CD4-positive, alpha-beta T cell (primary cell): ENCODE data around the gene DIMT1. TPM values are rescaled to one million over a fixed set of nuclear protein-coding genes. Genes with fewer than 3 reads are reported as not detected.

Source experiments
- ATAC-seq: fragments of 200-7000 bp; cut with Tn5 transposase; one replicate; pipeline ENCODE4 v1.10.0; 2022; ENCODE audit warnings: mild to moderate bottlenecking; ENCODE audit not compliant: poor library complexity
- CTCF ChIA-PET: fragments of 350-600 bp; sonication (Branson Sonifier 250); formaldehyde crosslinking; loops from one replicate; lab custom pipeline; 2021; ENCODE audit warnings: antibody characterized with exemption, inconsistent platforms; lab: Charles Lee
- POLR2A ChIA-PET: fragments of 350-600 bp; sonication (Branson Sonifier 250); formaldehyde crosslinking; loops from one replicate; lab custom pipeline; 2021; ENCODE audit warnings: antibody characterized with exemption, inconsistent platforms; lab: Charles Lee
- DNase-seq, 14 experiments: peaks; one replicate each; pipeline ENCODE4 v3.0.0-alpha.2; 2013 to 2020; ENCODE audit warnings: mixed read lengths in 2 of 14
- H3K27ac ChIP-seq, 2 donors: one replicate each; pipeline versions ENCODE4 v1.5.1 to v1.7.0; 2013; ENCODE audit warnings: low read length in 2 of 2, low read depth in 1 of 2, mild to moderate bottlenecking in 1 of 2
- H3K27me3 ChIP-seq, 2 experiments: 1 replicate in 1 of 2; 2 replicates in 1 of 2; pipeline versions ENCODE4 v1.6.1 to v1.7.0; 2013; ENCODE audit warnings: low read length in 2 of 2, control low read depth in 1 of 2, mild to moderate bottlenecking in 1 of 2, moderate library complexity in 1 of 2; ENCODE audit not compliant: insufficient read depth in 2 of 2, control insufficient read depth in 1 of 2
- H3K36me3 ChIP-seq: one replicate; pipeline ENCODE4 v1.6.1; 2013; ENCODE audit warnings: low read length, control low read depth; ENCODE audit not compliant: insufficient read depth
- H3K4me1 ChIP-seq: one replicate; pipeline ENCODE4 v1.6.1; 2013; ENCODE audit warnings: low read length, control low read depth; ENCODE audit not compliant: insufficient read depth
- H3K4me3 ChIP-seq: one replicate; pipeline ENCODE4 v1.5.1; 2013; ENCODE audit warnings: mild to moderate bottlenecking, low read length, moderate library complexity
- H3K9me3 ChIP-seq, 2 experiments: 1 replicate in 1 of 2; 2 replicates in 1 of 2; pipeline versions ENCODE4 v1.6.1 to v1.7.0; 2013; ENCODE audit warnings: low read length in 2 of 2, mild to moderate bottlenecking in 2 of 2, control low read depth in 1 of 2, moderate library complexity in 1 of 2; ENCODE audit not compliant: control insufficient read depth in 1 of 2, insufficient read depth in 1 of 2
- H3K27ac Mint-ChIP-seq: one replicate; pipeline ENCODE4 v1.8.0; 2020; ENCODE audit warnings: mixed read lengths
- H3K27me3 Mint-ChIP-seq: one replicate; pipeline ENCODE4 v1.8.0; 2021; ENCODE audit warnings: mixed read lengths
- H3K36me3 Mint-ChIP-seq: one replicate; pipeline ENCODE4 v1.8.0; 2021; ENCODE audit warnings: low read depth, mixed read lengths
- H3K4me1 Mint-ChIP-seq: one replicate; pipeline ENCODE4 v1.8.0; 2021; ENCODE audit warnings: low read depth, mixed read lengths
- H3K4me3 Mint-ChIP-seq: one replicate; pipeline ENCODE4 v1.8.0; 2020; ENCODE audit warnings: mild to moderate bottlenecking, mixed read lengths
- H3K9me3 Mint-ChIP-seq: one replicate; pipeline ENCODE4 v1.8.0; 2020; ENCODE audit warnings: mixed read lengths
- CTCF ChIP-seq: fragments of 200-600 bp; IDR thresholded peaks from one replicate; pipeline ENCODE4 v1.8.0; 2022; ENCODE audit warnings: antibody characterized with exemption, mild to moderate bottlenecking
- intact Hi-C, 2 experiments: fragments of 100-400 bp; cut with DNase I in 1 of 2; cut with micrococcal nuclease in 1 of 2; formaldehyde crosslinking; loops; one replicate each; pipeline versions ENCODE4 v1.15.1 to v1.9.0; 2023 to 2025; cut with DNase I, micrococcal nuclease
- total RNA-seq, 174 experiments: library from RNA in 2 of 174; stranded (reverse) in 2 of 174; gene quantifications; one replicate each; pipeline ENCODE4 v1.2.3 and lab custom pipeline; 2021 to 2026

Gene DIMT1
- total RNA-seq, 2 experiments from 2014 or later: 19.9 to 20.5 TPM

- CTCF ChIA-PET: interaction anchor here (1.0 kb wide), 1 partner anchor 11 kb away, joined by 3 read pairs; no protein-coding TSS in a partner anchor
- no peak for DNase-seq
- Mint-ChIP-seq H3K27ac (peak overlapping the region; percentile 70), H3K4me1 (peaks cover 74% of the 10 kb centered on the region), H3K27me3 (no peaks in the 10 kb centered on the region), H3K36me3 (peaks cover 5% of the 10 kb centered on the region), H3K9me3 (no peaks in the 10 kb centered on the region), H3K4me3 (no peak overlapping the region)
- Histone ChIP-seq H3K27ac (peak overlapping the region in 1 of 2 donors; percentile 26), H3K36me3 (no peaks in the 10 kb centered on the region), H3K27me3 (no peaks in the 10 kb centered on the region), H3K9me3 (no peaks in the 10 kb centered on the region), H3K4me3 (no peak overlapping the region), H3K4me1 (peaks cover 26% of the 10 kb centered on the region)
- no peak for ATAC-seq
- TF ChIP-seq CTCF: no peak
- intact Hi-C loops: loop anchor here (1.0 to 5.0 kb wide), 2 partner anchors 34 kb away; partner anchors contain the start of gene KIF2A (in 1 of the 2)
- POLR2A ChIA-PET: interaction anchor here (0.9 to 1.3 kb wide), 2 partner anchors 35 to 63 kb away, joined by 3 read pairs; partner anchors contain the start of genes DIMT1 and KIF2A
Observed at GRCh38 chr5:62340979-62341378, 62.7 kb downstream of the DIMT1 start.

GRCh38 chr5:62340392-62340791 is 63.3 kb downstream of the DIMT1 start:
- H3K36me3 Mint-ChIP-seq: peaks cover 5% of the 10 kb centered on the region
- Histone ChIP-seq H3K27ac (peak overlapping the region in 1 of 2 donors; percentile 13), H3K9me3 (no peaks in the 10 kb centered on the region), H3K27me3 (no peaks in the 10 kb centered on the region), H3K4me1 (peaks cover 28% of the 10 kb centered on the region), H3K4me3 (no peak overlapping the region), H3K36me3 (no peaks in the 10 kb centered on the region)
- intact Hi-C loops: loop anchor here in 1 of 2 experiments (5.0 kb wide), 1 partner anchor 33 kb away; the partner anchor contains the start of gene KIF2A
- H3K27me3 Mint-ChIP-seq: no peaks in the 10 kb centered on the region
- ChIA-PET POLR2A (interaction anchor here (0.9 kb wide), 1 partner anchor 35 kb away, joined by 3 read pairs; the partner anchor contains the start of gene KIF2A), CTCF (interaction anchor here (1.0 kb wide), 1 partner anchor 12 kb away, joined by 3 read pairs; no protein-coding TSS in a partner anchor)
- H3K9me3 Mint-ChIP-seq: no peaks in the 10 kb centered on the region
- TF ChIP-seq CTCF: peak; percentile 57
- ATAC-seq (peak; percentile 35), DNase-seq (peak in 3 of 14 experiments; percentile 19 to 70 (median 56))
- H3K27ac Mint-ChIP-seq: peak overlapping the region; percentile 11
- no peak overlapping the region for H3K4me3 Mint-ChIP-seq
- H3K4me1 Mint-ChIP-seq: peaks cover 76% of the 10 kb centered on the region

Other genes starting within 250 kb of the DIMT1 start
- 10 to 100 TPM; 78.4 to 81.8 TPM for gene KIF2A, start 97.7 kb downstream of the DIMT1 start, total RNA-seq
- 10 to 100 TPM; 15.1 to 16.1 TPM for gene IPO11, start 8.9 kb upstream of the DIMT1 start, total RNA-seq
- 1 to 10 TPM; 6.1 to 7.3 TPM for gene LRRC70, start 174.9 kb upstream of the DIMT1 start, total RNA-seq